ENCODE measurements around the gene KRT9. TPM values are rescaled to one million over a fixed set of nuclear protein-coding genes. Genes with fewer than 3 reads are reported as not detected.

The KRT9 gene
- total RNA-seq, 1 experiment from 2014 or later, result not detected

DNA sequence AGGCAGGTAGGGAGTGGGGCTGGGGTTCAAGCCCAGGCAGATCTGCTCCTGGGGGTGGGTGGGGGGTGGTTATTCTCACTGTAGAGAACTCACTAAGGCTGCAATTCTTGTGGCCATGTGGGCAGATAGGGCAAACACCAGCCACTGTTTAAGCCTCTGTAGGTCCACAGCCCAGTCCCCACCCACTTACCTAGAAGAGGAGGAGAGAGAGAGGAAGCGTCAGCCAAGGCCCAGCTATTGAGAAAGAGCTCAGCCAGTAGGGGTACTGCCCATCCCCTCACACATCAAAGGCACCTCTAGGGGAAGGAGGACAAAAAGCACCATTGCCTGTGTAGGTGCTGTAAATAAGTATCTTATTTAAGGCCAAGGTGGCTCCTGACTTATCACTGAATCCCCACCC lies 27.8 kb upstream of the KRT9 start:
- POLR2A ChIA-PET (ENCODE audit: unreplicated experiment), result no interaction called here

DNA sequence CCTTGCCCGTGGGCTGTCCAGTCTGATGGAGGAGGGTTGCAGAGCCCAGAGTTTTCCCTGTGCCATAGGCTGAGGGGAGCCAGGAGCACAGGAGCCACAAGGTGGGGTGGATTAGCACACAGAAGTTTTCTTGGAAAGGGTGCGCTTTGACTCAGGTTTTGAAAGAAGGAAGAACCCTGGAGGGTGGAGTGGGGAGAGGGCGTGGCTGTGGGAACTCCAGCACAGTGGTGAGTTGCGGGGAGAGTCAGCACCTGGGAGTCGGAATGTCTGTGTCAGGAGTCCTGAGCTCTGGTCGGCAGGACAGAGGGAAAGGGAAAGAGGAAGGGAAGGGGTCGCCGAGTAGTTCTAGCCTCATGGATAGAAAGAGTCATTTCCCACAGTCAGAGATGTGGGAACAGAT lies 23.7 kb upstream of the KRT9 start:
- Histone ChIP-seq H3K4me1 (ENCODE audit: insufficient read depth, low read length) (no peaks in the 10 kb centered on the region), H3K4me3 (ENCODE audit: low read length) (no peak overlapping the region), H2AFZ (ENCODE audit: low read length) (no peak overlapping the region), H4K20me1 (ENCODE audit: low read length) (no peaks in the 10 kb centered on the region), H3K36me3 (ENCODE audit: low read depth, low read length) (no peaks in the 10 kb centered on the region), H3K9ac (ENCODE audit: low read length) (no peak overlapping the region), H3K27me3 (ENCODE audit: low read length) (no peaks in the 10 kb centered on the region), H3K79me2 (ENCODE audit: low read length) (no peaks in the 10 kb centered on the region), H3K9me2 (replicated peaks; ENCODE audit: low read length) (no peaks in the 10 kb centered on the region), H3K27ac (ENCODE audit: low read length) (no peak overlapping the region), H3F3A (ENCODE audit: low read length, unreplicated experiment) (no peaks in the 10 kb centered on the region), H3K9me3 (ENCODE audit: low read length) (no peaks in the 10 kb centered on the region), H3K4me2 (ENCODE audit: low read length) (no peak overlapping the region)
- DNase-seq (no peak), ATAC-seq (no peak)
- intact Hi-C loops (cut with micrococcal nuclease), result no loop called here
- POLR2A ChIA-PET (ENCODE audit: unreplicated experiment), result no interaction called here
- no peak for TF ChIP-seq EZH2 (IDR thresholded peaks at IDR 0.05; ENCODE audit: low read length, unreplicated experiment)
- TF ChIP-seq, protein P1, sequence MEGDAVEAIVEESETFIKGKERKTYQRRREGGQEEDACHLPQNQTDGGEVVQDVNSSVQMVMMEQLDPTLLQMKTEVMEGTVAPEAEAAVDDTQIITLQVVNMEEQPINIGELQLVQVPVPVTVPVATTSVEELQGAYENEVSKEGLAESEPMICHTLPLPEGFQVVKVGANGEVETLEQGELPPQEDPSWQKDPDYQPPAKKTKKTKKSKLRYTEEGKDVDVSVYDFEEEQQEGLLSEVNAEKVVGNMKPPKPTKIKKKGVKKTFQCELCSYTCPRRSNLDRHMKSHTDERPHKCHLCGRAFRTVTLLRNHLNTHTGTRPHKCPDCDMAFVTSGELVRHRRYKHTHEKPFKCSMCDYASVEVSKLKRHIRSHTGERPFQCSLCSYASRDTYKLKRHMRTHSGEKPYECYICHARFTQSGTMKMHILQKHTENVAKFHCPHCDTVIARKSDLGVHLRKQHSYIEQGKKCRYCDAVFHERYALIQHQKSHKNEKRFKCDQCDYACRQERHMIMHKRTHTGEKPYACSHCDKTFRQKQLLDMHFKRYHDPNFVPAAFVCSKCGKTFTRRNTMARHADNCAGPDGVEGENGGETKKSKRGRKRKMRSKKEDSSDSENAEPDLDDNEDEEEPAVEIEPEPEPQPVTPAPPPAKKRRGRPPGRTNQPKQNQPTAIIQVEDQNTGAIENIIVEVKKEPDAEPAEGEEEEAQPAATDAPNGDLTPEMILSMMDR (conservative IDR thresholded peaks at IDR 0.05; ENCODE audit: low read depth, low read length), result no peak
- TF ChIP-seq EZH2phosphoT487 (IDR thresholded peaks at IDR 0.05; ENCODE audit: borderline replicate concordance, low read length), result no peak
- CTCF ChIA-PET, result interaction anchor here (0.7 kb wide), 1 partner anchor 11 kb away, joined by 4 read pairs; no protein-coding TSS in a partner anchor
- no TSS peak for BruUV-seq (replicated peaks)

More for the DNA sequence above, 27.8 kb upstream of the KRT9 start:
- Histone ChIP-seq H3K27me3 (ENCODE audit: low read length) (no peaks in the 10 kb centered on the region), H3F3A (ENCODE audit: low read length, unreplicated experiment) (no peaks in the 10 kb centered on the region), H3K4me3 (ENCODE audit: low read length) (no peak overlapping the region), H3K9ac (ENCODE audit: low read length) (no peak overlapping the region), H3K9me3 (ENCODE audit: low read length) (no peaks in the 10 kb centered on the region), H3K4me1 (ENCODE audit: insufficient read depth, low read length) (no peaks in the 10 kb centered on the region), H2AFZ (ENCODE audit: low read length) (no peak overlapping the region), H3K9me2 (replicated peaks; ENCODE audit: low read length) (no peaks in the 10 kb centered on the region), H3K36me3 (ENCODE audit: low read depth, low read length) (no peaks in the 10 kb centered on the region), H3K27ac (ENCODE audit: low read length) (no peak overlapping the region), H3K4me2 (ENCODE audit: low read length) (no peak overlapping the region), H3K79me2 (ENCODE audit: low read length) (no peaks in the 10 kb centered on the region), H4K20me1 (ENCODE audit: low read length) (no peaks in the 10 kb centered on the region)
- ATAC-seq (no peak), DNase-seq (no peak)
- no TSS peak for BruUV-seq (replicated peaks)
- intact Hi-C loops (cut with micrococcal nuclease), result no loop called here
- TF ChIP-seq, protein P1 (conservative IDR thresholded peaks at IDR 0.05; ENCODE audit: low read depth, low read length), result no peak
- TF ChIP-seq EZH2 (IDR thresholded peaks at IDR 0.05; ENCODE audit: low read length, unreplicated experiment) (no peak), EZH2phosphoT487 (IDR thresholded peaks at IDR 0.05; ENCODE audit: borderline replicate concordance, low read length) (no peak)
- CTCF ChIA-PET, result no interaction called here

DNA sequence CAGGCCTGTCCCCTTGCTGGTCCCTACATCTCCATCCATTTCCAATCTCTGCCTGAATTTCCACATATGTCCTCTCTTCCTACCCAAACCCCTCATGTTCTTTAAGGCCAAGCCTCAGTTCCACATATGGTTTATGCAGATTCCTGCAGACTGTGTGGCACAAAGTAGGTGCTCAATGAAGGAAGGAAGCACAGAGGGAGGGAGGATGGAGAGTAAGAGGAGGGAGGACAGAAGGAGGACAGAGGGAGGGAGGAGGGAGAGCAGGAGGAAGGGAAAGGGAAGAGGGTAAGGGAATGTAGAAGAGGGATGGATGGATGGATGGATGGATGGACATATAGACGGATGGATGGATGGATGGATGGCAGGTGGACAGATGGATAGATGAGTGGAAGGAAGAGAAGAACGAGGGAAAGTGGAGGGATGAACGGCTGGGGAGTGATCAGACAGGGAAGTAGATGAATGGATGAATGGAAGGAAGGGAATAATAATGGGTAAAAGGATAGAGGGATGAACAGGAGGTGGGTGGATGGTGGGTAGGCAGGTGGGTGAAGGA lies 22.6 kb upstream of the KRT9 start:
- no peak for ATAC-seq
- Histone ChIP-seq H3K4me2 (ENCODE audit: low read length) (no peak overlapping the region), H3K27me3 (ENCODE audit: low read length) (no peaks in the 10 kb centered on the region), H3K36me3 (ENCODE audit: low read depth, low read length) (no peaks in the 10 kb centered on the region), H4K20me1 (ENCODE audit: low read length) (no peaks in the 10 kb centered on the region), H3K27ac (ENCODE audit: low read length) (no peak overlapping the region), H3K9me2 (replicated peaks; ENCODE audit: low read length) (no peaks in the 10 kb centered on the region), H3K4me1 (ENCODE audit: insufficient read depth, low read length) (no peaks in the 10 kb centered on the region), H2AFZ (ENCODE audit: low read length) (no peak overlapping the region), H3F3A (ENCODE audit: low read length, unreplicated experiment) (no peaks in the 10 kb centered on the region), H3K4me3 (ENCODE audit: low read length) (no peak overlapping the region), H3K9ac (ENCODE audit: low read length) (no peak overlapping the region), H3K79me2 (ENCODE audit: low read length) (no peaks in the 10 kb centered on the region), H3K9me3 (ENCODE audit: low read length) (no peaks in the 10 kb centered on the region)
- TF ChIP-seq, protein P1 (conservative IDR thresholded peaks at IDR 0.05; ENCODE audit: low read depth, low read length), result no peak
- TF ChIP-seq EZH2phosphoT487 (IDR thresholded peaks at IDR 0.05; ENCODE audit: borderline replicate concordance, low read length) (no peak), EZH2 (IDR thresholded peaks at IDR 0.05; ENCODE audit: low read length, unreplicated experiment) (no peak)
- intact Hi-C loops (cut with micrococcal nuclease), result no loop called here
- POLR2A ChIA-PET (ENCODE audit: unreplicated experiment), result no interaction called here
- CTCF ChIA-PET, result no interaction called here
- no TSS peak for BruUV-seq (replicated peaks)
- no peak for DNase-seq
